Left colon (tissue), 2 donors: ENCODE measurements around the gene CAPN5. TPM values are rescaled to one million over a fixed set of nuclear protein-coding genes. Genes with fewer than 3 reads are reported as not detected.

Source experiments
- ATAC-seq: fragments of 200-7000 bp; cut with Tn5 transposase; one replicate; pipeline ENCODE4 v1.9.1; 2020; ENCODE audit warnings: mild to moderate bottlenecking, moderate library complexity
- DNase-seq, 2 donors: peaks; one replicate each; pipeline ENCODE4 v3.0.0-alpha.2; 2020
- intact Hi-C, 2 donors: fragments of 100-400 bp; cut with DNase I in 1 of 2; cut with micrococcal nuclease in 1 of 2; formaldehyde crosslinking; loops; one replicate each; pipeline versions ENCODE4 v1.11.2 to v1.14.0; 2022; cut with DNase I, micrococcal nuclease
- total RNA-seq, 2 donors: library from RNA; stranded (reverse); fragmentation: NEBNext Ultra II Directional; extraction: Animal tissue kit (Norgen Biotek cat#: 25700); gene quantifications; one replicate each; pipeline ENCODE4 v1.2.1, GENCODE V29; 2021
- donor health status: DM: no; HTN: no; CAD: no.
- donor health status: DM: yes; HTN: yes; CAD: no.

CAPN5 gene
- total RNA-seq, 2 donors from 2014 or later, result 219 to 339 TPM

DNA sequence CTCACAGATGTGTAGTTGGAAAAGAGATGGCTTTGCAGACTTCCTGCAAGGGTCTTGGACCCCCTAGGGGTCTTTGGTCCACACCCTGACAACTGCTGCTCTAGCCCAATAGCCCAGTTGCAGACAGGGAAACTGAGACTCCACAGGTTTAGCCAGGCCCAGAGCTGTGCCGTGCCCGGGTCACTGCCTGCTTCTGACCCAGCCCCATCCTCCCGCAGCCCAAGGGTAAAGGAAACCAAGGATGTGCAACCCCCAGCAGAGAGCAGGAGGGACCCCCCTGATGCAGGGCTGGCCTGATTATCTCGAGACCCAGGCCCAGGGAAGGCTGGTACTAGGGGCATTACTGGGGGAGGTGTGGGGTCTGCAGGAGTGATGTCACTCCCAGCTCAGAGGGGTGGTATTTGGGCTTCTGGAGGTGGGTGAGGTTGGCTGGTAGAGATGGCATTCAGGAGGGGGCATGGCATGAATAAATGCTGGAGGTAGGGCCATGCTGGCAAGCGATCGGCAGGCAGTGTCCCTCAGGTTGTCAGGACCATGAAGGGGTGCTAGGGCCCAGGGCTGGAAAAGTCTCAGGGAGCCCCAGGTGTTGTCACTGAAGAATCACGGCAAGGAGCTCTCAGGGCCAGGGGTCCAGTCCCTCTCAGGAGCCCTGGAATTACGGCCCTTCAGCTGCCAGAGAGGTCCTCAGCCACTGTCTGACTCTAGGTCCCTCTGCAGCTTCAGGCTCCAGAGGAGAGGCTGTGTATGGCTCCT lies 82.4 kb downstream of the CAPN5 start:
- DNase-seq (no peak), ATAC-seq (no peak)
- intact Hi-C loops, result no loop called here

DNA sequence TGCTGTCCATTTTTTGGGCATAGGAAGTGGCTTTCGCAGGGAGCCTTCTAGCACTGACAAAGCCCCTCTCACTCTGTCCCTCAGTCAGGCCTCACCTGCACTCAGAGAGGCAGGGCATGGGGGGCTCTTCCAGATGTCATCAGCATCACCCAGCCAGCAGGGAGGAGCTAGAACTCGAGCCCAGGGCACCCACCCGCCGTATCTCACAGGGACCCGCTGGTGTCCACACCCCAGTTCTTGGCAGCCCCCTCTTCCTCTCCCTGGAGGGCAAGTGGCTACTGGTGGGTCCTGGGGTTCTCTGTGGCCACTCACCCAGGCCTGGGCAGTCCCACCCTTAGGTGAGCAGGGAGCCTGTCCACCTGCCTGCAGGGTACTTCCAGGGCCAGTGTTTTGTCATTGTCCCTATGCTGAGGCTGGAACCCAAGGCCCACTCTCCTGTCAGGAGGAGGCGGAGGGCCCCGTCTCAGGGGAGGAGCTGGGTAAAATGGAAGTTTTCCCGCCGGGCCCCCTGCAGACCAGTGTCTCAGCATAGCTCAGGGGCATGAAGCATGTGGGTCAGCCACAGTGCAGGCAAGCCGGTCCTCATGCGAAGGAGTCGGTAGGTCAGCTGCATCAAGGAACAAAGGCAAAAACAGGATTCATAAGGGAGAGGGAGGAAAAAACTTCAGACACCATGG lies 83.1 kb downstream of the CAPN5 start:
- intact Hi-C loops, result no loop called here
- DNase-seq, result no peak
- no peak for ATAC-seq

DNA sequence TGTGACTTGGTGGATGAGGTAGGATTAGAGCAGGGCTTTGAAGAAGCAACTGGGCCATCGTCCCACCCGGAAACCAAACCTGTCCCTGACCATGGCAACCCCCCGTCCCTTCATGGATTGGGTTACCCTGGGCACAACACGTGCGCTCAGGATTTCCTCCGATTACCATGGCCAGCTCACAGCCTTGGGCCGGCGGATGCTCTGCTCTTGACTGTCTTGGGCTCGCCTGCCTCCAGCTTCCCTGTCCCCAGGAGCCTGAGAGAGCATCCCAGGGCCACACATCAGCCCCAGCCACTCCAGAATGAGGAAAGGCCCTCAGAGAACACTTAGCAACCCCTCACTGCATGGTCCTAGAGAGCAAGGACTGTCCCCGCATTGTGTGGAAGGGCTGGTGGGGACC lies 84.1 kb downstream of the CAPN5 start:
- ATAC-seq, result no peak
- intact Hi-C loops, result no loop called here
- DNase-seq, result no peak

DNA sequence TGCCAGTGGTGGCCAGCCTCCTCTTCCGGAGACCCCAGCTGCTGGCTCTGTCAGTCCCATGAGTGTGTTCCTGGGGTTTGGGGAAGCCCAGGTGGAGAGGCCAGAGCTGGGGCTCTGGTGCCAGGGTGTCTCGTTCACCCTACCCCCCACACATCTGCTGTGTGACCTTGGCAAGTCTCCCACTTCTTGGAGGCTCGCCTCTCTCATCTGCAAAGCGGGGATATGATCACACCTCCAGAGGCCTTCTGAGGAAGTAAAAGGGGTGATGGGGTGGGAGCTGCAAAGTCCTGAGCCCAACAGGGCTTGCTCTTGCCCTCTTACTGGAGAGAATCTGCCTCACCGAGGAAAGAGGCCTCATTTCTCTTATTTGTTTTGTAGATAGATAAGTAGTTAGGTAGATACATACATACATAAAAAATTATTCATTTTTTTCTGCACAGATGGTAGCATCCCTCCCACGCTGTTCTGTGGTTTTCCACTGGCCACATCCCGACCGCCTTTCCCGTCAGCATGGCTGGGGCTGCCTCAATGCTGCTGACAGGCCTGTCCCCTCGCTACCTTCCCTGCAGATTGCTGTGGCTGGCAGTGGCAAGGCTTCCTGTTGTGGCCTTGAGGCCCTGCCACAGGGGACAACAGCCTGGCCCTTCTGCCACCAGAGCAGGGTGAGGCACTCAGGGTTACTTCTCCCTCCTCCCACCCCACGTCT lies 85.2 kb downstream of the CAPN5 start:
- intact Hi-C loops, result no loop called here
- DNase-seq (no peak), ATAC-seq (no peak)

DNA sequence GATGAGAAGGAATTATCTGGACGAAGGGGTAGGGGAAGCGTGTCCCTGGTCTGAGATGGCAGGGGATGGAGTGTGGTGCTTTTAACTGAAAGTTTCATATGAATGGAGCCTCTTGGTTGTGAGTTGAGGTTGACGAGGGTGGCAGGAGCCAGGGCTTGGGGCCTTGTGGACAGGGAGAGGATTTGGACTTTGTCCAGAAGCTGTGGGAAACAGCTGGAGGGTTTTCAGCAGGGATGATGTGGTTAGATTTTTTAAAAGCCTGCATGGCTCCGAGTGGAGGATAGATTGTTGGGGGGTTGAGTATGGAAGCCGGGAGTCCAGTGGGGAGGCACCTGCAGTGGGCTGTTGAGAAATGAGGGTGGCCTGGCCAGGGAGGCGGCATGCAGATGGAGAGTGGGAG lies 86.1 kb downstream of the CAPN5 start:
- intact Hi-C loops, result no loop called here
- ATAC-seq (no peak), DNase-seq (no peak)

DNA sequence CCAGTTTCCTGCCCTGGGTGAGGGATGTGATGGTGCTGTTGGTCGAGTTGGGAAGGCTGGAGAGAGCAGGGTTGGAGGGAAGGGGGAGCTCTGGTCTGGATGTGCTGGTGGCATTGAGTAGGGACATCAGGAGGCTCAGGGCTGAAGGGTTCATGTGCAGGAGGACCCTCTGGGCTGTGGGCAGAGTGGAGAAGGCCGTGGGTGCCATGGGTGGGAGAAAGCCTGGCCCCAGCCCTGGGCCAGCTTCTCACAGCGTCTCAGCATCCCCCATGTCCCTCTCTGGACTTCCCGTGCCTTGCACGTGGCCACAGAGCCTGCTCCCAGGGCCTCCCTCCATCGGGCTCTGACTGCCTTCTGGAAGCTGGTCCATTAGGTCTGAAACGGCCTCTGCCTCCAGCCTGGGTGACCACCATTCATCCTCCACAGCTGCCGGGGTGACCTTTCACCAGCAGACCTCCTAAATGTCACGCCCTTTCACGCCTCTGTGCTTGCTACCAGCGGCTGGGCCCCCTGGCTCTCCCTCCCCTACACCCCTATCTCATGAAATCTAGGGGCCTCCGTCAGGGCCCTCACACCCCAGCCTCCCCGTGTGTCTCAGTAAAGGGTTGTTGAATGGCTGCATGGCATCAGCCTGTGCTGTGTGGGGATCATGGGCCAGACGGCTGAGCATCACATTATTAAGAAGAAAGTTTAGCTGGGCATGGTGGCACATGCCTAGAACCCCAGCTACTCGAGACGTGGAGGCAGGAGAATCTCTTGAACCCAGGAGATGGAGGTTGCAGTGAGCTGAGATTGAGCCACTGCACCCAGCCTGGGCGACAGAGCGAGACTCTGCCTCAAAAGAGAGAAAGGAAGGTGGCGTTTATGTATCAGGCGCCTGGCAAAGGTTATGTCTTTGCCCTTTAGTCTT lies 86.8 kb downstream of the CAPN5 start:
- no peak for ATAC-seq
- no peak for DNase-seq
- intact Hi-C loops, result no loop called here

DNA sequence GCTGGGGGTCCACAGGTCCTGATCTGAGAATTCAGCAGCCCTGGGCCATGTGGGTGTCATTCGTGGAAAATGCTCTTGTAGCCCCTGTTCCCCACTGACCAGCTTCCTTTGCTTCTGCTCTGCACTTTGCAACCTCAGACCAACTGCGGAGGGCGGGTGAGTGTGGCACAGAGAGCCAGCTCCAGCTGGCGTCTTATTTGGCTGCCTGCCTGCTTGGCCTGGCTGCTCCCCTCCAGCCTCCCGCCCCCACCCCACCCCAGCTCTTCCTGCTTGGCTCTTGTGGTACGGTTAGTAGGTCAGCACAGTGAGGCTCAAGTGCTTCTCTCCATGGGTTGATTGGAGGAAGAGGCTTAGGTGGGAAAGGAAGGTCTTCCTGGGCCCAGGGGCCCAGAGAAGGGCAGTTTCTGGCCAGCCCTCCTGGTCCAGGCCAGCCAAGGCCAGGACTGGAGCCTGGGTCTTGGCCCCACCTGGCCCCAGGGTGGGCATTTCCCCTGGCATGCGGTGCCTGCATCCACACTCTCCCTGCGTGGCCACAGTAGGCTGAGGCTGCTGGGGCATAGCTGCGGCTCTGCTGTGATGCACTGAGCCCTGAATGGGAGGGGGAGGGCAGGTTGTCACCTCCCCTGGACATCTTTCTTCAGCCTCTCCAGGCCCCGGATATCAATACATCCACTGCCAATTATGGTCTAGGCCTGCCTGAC lies 87.8 kb downstream of the CAPN5 start:
- ATAC-seq (peak; percentile 64), DNase-seq (peak in 1 of 2 donors; percentile 48)
- intact Hi-C loops, result no loop called here

DNA sequence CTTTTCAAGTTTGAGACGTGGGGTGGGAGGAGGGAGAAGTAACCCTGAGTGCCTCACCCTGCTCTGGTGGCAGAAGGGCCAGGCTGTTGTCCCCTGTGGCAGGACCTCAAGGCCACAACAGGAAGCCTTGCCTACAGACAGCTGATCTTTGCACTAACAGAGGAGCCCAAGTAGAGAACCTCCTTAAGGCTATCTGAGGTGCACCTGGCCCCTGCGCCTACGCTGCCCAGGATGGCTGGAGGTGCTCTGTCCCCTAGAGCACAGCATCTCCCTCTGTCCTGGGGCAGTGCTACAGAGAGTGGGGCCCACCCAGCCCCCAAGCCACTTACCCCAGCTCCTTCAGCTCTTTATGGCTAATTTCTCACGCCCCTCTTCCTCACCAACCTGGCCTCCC lies 88.3 kb downstream of the CAPN5 start:
- DNase-seq (no peak), ATAC-seq (no peak)
- intact Hi-C loops, result no loop called here

DNA sequence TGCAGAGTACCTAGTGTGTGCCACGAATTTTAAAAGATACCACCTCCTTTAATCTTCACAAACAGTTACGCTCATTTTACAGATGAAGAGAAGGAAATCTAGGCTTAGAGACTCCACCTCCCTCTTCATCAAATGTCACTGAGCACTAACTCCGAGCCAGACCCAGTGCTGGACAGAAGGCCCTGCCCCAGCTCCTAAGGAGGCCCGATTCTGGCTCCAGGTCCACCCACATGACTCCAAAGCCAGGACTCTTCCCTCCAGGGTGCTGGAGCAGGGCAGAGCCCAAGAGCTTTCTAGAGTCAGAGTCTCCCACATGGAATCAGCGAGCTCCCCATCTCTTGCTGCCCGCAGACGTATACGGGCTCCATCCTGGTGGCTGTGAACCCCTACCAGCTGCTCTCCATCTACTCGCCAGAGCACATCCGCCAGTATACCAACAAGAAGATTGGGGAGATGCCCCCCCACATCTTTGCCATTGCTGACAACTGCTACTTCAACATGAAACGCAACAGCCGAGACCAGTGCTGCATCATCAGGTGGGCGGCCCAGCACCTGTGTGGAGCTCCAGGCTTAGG lies 88.9 kb downstream of the CAPN5 start:
- no peak for ATAC-seq
- intact Hi-C loops, result no loop called here
- DNase-seq, result no peak

DNA sequence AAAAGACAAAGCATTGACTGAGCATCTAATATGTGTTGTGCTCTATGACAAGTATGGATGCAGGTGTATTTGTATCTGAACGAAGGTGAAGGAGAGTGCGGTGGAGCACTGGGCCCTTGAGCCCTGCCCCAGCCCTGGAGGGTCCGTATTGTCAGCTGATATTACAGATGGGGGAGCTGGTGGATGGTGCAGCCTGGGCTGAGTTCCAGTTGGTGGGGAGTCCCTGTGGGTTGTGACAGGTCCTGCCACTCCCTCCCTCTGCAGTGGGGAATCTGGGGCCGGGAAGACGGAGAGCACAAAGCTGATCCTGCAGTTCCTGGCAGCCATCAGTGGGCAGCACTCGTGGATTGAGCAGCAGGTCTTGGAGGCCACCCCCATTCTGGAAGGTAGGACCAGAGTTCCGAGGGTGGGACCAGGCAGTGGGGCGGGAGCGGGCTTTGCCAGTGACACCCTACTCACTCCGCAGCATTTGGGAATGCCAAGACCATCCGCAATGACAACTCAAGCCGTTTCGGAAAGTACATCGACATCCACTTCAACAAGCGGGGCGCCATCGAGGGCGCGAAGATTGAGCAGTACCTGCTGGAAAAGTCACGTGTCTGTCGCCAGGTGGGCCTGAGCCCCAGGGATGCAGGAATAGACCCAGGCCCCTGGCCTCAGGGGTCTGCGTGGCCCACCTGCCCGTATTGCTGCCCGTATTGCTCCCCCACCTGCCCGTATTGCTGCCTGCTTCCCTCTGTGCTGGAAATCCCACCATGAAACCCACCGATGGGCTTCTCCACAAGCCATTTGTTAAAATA lies 89.8 kb downstream of the CAPN5 start:
- intact Hi-C loops, result no loop called here
- ATAC-seq, result no peak
- DNase-seq, result no peak

DNA sequence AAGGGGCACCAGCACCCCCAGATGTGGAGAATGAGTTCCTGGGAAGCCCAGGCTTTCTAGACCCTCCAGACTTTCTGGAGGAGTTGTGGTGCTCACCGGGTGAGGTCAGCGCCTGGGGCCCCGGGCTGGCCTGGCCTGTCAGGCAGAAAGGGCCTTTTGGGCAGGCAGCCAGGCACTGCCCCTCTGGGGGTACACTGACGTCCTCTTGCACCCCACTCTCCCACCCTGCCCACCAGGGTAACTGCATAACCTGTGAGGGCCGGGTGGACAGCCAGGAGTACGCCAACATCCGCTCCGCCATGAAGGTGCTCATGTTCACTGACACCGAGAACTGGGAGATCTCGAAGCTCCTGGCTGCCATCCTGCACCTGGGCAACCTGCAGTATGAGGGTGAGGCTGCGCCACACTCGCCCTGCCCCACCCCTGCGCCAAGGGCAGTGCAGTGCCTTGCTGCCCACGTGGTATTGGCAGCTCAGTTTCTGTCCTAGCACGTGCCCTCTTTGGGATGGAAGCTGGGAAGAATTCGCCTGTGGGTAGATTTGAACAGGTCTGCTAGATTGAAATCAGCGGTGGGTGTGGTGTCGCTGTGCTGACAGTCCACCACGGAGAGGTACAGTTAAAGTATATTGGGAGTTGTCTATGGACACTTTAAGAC lies 91.4 kb downstream of the CAPN5 start:
- intact Hi-C loops, result no loop called here
- no peak for DNase-seq
- peak; percentile 84 for ATAC-seq

DNA sequence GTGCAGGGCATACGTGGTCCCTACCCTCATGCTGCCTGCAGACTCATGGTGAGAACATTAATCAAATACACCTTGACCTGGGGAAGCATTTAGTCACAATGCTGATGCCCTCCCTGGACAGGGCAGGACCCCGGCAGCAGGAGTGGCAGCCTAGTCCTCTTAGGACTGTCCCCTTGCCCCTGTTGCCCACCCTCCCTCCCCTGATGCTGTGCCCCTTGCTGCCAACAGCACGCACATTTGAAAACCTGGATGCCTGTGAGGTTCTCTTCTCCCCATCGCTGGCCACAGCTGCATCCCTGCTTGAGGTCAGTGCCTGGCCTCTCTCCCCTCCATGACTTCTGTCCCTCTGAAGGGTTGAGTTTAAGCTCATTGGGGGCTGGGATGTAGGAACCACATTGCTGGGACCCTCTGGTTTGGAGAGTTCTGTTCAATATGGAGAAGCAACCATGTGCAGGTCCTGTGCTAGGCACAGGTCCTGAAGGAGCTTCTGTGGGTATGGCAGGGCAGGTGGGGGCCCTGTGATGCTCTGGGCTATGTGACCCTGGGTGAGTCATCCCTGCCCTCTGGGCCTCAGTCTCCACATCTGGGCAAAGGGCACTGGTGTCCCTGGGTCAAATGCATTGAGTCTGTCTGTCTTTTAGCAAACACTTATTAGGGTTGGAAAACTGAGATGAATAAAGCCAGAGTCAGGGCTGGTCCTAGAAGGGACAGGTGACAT lies 92.6 kb downstream of the CAPN5 start:
- intact Hi-C loops, result no loop called here
- ATAC-seq (no peak), DNase-seq (no peak)

DNA sequence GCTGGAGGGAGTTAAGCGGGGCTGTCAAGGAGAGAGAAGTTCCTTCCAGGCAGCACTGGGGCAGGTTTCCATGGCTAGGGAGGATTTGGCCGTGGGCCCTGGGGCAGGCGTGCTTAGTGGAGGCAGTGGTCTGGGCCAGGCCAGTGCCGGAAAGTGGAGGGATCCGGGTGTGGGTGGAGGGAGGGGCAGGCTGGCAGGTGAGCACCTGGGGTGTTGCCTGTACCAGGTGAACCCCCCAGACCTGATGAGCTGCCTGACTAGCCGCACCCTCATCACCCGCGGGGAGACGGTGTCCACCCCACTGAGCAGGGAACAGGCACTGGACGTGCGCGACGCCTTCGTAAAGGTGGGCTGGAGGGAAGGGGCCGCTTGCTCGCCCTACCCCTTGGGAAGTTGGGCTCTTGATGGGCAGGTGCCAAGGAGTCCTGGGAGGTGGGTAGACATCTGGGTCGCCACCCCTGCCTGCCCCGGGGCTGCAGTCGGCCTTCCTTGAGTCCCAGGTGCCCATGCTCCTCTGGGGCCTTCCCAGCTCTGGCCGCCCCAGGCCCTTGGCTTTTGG lies 93.2 kb downstream of the CAPN5 start:
- intact Hi-C loops, result no loop called here
- no peak for DNase-seq

DNA sequence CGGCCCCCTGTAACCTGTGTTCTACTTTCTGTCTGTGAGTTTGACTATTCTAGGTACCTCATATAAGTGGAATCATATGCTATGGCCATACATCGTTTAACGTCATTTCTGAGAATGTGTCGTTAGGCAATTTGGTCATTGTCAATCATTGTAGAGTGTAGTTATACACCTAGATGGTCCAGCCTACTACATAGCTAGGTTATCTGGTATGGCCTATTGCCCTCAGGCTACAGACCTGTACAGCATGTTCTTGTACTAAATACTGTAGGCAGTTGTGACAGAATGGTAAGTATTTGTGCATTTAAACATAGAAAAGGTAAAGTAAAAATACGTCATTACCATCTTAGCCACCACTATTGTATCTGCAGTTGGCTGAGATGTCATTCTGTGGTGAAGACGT lies 96.5 kb downstream of the CAPN5 start:
- DNase-seq (no peak), ATAC-seq (no peak)
- intact Hi-C loops, result no loop called here

More for the DNA sequence above, 93.2 kb downstream of the CAPN5 start:
- ATAC-seq, result no peak

DNA sequence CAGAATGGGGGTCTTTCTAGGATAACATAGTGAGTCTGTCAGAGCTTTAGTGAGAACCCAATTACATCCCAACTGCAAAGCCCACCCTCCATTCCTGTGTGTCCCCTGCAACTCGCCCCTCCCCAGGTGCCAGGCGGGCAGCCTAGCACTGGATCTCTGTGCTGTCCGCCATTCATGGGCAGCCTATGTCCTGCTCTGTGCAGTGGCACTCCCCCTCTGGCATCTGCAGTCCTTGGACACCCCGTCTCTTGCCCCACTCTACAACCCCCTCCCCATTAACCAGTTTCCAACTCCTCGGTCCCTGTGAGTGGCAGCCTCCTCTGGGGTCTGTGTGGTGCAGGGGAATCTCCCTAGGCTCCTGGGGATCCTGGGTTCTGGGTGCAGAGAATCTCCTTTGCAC lies 98.3 kb downstream of the CAPN5 start:
- intact Hi-C loops, result no loop called here
- DNase-seq (no peak), ATAC-seq (no peak)

DNA sequence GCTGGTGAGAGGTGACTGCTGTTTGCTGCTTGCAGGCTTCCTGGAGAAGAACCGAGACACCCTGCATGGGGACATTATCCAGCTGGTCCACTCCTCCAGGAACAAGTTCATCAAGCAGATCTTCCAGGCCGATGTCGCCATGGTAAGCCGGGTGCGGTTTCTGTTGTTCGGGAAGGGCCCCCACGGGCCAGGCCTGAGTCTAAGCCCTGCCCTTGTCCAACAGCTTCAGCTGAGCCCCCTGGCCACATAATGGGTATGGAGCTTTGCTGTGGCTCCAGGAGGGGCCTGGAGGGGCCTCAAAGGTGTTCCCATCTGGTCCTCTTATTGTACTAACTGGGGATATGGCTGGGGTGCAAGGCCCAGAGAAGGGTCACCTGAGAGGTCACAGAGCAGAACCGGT lies 99.2 kb downstream of the CAPN5 start:
- no peak for DNase-seq
- intact Hi-C loops, result no loop called here

More for the DNA sequence above, 99.2 kb downstream of the CAPN5 start:
- no peak for ATAC-seq
